GM12873 (cell line): Measurements from ENCODE around the gene MAPKAP1.
A peak's percentile ranks its signal among the peaks of the same experiment; 100 is the strongest.

Experiments used
- TF ChIP-seq, protein P1 (sequence below): IDR thresholded peaks from 2 replicates; pipeline ENCODE4 v1.5.1; 2012; ENCODE audit warnings: low read depth, mild to moderate bottlenecking, moderate library complexity, low read length, control low read depth; ENCODE audit not compliant: insufficient read depth; ENCODE audit errors: missing control alignments

MAPKAP1 gene

DNA sequence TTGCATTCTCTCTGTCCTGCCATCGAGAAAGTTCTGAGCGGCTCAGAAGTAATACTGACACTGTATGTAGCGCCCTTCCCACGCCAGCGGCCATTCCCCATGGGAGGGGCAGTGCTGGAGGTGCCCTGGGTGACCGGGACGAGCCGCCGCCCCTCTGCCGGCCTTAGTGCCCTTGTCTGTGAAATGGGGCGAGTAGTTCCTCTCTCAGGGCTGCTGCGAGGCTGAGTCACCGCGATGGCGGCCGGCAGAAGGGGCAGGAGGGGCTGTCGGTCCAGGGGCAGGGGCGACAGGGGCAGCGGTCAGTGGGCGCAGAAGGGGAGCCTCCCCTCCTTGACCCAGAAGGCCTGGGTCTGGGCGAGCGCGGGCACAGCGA lies 296.5 kb downstream of the MAPKAP1 start:
- TF ChIP-seq, protein P1, sequence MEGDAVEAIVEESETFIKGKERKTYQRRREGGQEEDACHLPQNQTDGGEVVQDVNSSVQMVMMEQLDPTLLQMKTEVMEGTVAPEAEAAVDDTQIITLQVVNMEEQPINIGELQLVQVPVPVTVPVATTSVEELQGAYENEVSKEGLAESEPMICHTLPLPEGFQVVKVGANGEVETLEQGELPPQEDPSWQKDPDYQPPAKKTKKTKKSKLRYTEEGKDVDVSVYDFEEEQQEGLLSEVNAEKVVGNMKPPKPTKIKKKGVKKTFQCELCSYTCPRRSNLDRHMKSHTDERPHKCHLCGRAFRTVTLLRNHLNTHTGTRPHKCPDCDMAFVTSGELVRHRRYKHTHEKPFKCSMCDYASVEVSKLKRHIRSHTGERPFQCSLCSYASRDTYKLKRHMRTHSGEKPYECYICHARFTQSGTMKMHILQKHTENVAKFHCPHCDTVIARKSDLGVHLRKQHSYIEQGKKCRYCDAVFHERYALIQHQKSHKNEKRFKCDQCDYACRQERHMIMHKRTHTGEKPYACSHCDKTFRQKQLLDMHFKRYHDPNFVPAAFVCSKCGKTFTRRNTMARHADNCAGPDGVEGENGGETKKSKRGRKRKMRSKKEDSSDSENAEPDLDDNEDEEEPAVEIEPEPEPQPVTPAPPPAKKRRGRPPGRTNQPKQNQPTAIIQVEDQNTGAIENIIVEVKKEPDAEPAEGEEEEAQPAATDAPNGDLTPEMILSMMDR = no peak

DNA sequence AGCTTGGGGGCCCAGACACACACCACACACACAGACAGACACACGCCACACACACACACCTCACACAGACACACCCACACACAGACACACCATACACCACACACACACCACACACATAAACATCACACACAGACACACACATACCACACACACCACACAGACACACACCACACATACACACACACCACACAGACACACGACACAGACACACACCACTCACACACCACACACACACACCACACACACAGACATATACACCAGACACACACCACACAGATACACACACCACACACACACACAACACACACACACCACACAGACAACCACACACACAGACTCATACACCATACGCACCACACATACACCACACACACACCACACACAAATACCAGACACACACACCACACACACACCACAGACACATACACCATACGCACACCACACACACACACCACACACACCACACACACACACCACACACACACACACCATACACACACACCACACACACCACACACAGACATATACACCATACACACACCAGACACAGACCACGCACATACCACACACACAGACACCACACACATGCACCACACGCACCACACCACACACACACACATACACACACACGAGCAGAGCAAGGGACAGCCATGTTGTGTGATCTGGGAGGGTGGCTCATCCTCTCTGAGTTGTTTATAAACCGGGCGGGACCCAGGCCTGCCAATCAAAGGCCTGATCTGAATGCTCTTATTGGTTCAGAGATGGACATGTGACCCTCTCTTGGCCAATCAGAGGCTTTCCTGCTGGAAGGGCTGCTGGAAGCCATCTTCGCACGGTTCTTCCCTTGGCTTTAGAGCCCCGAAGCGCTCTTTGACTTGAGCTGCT lies 297.1 kb downstream of the MAPKAP1 start:
- TF ChIP-seq, protein P1 = no peak

DNA sequence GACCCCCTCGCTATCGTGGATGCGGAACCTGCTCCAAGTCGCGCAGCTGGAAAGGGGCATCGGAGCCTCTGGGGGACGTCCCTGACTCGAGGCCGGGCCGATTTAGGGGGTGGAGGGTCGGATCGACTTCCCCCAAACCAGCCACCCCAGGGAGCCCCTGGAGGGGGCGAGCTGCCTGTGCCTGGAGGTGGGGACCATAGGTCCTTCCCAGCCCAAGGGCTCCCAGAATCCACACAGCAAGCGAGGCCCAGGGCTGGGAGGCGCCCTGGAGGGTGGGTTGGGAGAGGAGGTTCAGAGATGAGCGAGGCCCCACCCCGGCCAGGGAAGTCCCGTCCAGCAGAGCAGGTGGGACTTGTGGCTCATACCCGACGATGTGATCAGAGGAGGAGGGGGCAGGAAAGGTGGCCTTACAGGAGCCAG lies 297.8 kb downstream of the MAPKAP1 start:
- TF ChIP-seq, protein P1 = no peak

DNA sequence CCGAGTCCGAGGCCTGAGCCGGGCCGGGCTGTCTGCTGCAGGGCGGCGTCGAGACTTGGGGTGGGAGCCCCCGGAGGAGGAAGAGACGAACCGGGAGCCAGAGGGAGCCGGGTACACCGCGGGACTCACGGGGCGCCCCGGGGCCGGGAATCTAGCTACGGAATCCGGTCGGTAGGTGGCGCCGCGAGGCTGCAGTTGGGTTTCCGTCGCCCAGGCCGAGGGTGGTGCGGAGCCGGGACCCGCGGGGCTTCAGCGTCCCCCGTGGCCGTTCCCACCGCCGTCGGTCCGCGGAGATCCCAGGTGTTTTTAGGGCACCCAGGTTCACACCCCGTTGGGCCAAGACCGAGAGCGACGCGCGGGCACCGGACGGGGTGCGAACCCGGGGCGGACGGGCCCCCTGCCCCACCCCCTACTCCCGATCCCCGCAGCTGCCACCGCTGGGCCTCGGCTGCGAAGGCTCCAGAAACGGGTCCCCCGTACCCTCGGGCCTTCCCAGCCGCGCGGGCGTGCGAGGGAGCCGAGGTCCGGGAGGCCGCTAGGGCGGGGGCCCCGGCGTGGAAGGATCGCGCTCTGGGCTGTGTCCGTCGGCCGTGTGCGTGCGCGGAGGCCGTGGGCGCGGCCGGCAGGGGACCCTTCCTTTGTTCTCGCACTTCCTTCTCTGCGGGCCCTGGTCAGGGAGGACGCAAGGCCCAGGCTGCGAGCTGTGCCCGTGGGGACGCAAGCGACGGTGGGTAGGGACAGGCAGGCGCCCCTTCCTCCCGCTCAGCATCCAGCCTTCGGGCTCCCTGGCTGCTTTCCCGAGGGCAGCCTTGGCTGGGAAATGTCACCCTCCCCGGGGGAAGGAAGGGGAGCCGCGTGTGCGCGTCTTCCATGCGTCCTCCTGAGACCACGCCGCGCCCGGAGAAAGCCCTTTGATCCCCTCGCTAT lies 298.8 kb downstream of the MAPKAP1 start:
- TF ChIP-seq, protein P1 = peak; percentile 78

DNA sequence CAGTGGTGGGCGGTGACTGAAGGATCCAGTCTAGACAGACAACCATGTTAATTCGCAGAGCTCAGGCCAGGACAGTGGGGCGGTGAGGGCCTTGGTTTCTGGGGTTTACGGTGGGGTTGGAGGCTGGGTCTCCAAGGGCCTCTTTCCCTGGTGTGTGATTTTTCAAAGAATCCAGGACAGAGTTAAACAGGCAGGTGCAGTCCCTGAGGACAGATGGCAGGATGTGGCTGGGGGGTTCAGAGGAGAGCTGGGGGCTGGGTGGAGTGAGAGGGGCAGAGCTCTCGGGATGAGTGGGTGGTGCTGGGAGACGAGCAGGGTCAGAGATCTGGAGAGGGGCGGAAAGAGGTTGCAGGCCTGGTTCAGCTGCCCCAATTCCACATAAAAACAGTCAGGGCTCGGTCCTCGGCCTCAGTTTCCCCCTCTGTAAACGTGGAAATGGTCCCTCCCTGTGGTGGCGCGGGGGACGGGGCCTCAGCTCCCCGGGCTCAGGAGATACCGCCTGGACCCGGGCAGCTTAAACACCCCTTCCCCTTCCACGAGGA lies 299.5 kb downstream of the MAPKAP1 start:
- TF ChIP-seq, protein P1 = no peak

DNA sequence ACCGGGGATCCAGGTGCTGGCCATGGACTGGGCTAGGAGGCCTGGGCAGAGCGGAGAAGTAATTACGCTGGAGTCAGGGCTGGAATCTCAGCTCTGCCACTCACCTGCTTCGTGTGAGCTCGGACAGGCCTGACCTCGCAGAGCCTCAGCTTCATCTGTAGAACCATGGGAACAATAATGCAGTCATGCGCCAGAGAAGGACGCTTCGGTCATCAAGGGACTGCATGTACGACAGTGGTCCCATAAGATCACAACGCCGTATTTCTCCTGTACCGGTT lies 300.3 kb downstream of the MAPKAP1 start:
- TF ChIP-seq, protein P1 = no peak
